ENCODE measurements around the gene COX6A2.

- TF ChIP-seq, protein P1, sequence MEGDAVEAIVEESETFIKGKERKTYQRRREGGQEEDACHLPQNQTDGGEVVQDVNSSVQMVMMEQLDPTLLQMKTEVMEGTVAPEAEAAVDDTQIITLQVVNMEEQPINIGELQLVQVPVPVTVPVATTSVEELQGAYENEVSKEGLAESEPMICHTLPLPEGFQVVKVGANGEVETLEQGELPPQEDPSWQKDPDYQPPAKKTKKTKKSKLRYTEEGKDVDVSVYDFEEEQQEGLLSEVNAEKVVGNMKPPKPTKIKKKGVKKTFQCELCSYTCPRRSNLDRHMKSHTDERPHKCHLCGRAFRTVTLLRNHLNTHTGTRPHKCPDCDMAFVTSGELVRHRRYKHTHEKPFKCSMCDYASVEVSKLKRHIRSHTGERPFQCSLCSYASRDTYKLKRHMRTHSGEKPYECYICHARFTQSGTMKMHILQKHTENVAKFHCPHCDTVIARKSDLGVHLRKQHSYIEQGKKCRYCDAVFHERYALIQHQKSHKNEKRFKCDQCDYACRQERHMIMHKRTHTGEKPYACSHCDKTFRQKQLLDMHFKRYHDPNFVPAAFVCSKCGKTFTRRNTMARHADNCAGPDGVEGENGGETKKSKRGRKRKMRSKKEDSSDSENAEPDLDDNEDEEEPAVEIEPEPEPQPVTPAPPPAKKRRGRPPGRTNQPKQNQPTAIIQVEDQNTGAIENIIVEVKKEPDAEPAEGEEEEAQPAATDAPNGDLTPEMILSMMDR (IDR thresholded peaks at IDR 0.05; ENCODE audit: insufficient read depth, low read length, poor library complexity, severe bottlenecking): no peak
- TF ChIP-seq EZH2phosphoT487 (conservative IDR thresholded peaks at IDR 0.05; ENCODE audit: low read length): no peak
Observed at GRCh38 chr16:31409433-31409832, 18.7 kb downstream of the COX6A2 start.
